ENCODE data around the gene CAMKV. TPM values are rescaled to one million over a fixed set of nuclear protein-coding genes. Genes with fewer than 3 reads are reported as not detected.
"Not testable (repeated sequence)": the region's sequence is repeated elsewhere in the genome, so short reads cannot be mapped to it uniquely, and the experiment has no call there.

The CAMKV gene
- not detected for total RNA-seq

GRCh38 chr3:49869525-49870126 is at the start of gene CAMKV:
TSS of gene CAMKV (minus strand) at chr3:49869906. CDS start at chr3:49862388, 7,518 bp downstream.
- H3K9me3 Mint-ChIP-seq = no peaks in the 10 kb centered on the region
- peak; percentile 50 for DNase-seq
- POLR2A ChIA-PET = interaction anchor here (0.6 kb wide), 1 partner anchor 65 kb away, joined by 3 read pairs; no protein-coding TSS in a partner anchor
- ATAC-seq (ENCODE audit: low read depth) = peak; percentile 73
- H3K36me3 Mint-ChIP-seq = no peaks in the 10 kb centered on the region
- H3K4me1 Mint-ChIP-seq = no peaks in the 10 kb centered on the region
- H3K27me3 Mint-ChIP-seq = peaks cover 37% of the 10 kb centered on the region
- no peak within 1 kb of the TSS for H3K27ac Mint-ChIP-seq
- no peak within 1 kb of the TSS for H3K4me3 Mint-ChIP-seq

GRCh38 chr3:49917806-49918590 is 48.3 kb upstream of the CAMKV start:
- POLR2A ChIA-PET = interaction anchor here (0.8 kb wide), 1 partner anchor 12 kb away, joined by 3 read pairs; the partner anchor contains the start of gene MON1A
- not testable (repeated sequence) for DNase-seq, H3K4me3 Mint-ChIP-seq, H3K36me3 Mint-ChIP-seq, H3K9me3 Mint-ChIP-seq, H3K27me3 Mint-ChIP-seq, H3K4me1 Mint-ChIP-seq
- peak; percentile 52 for ATAC-seq (ENCODE audit: low read depth)
- H3K27ac Mint-ChIP-seq = peak overlapping the region; percentile 60

- ATAC-seq (ENCODE audit: low read depth) (no peak), DNase-seq (no peak)
- H3K27me3 Mint-ChIP-seq = no peaks in the 10 kb centered on the region
- POLR2A ChIA-PET = no interaction called here
- no peaks in the 10 kb centered on the region for H3K9me3 Mint-ChIP-seq
- H3K4me3 Mint-ChIP-seq = no peak overlapping the region
- H3K27ac Mint-ChIP-seq = no peak overlapping the region
- H3K36me3 Mint-ChIP-seq = peaks cover 2% of the 10 kb centered on the region
- H3K4me1 Mint-ChIP-seq = peaks cover 2% of the 10 kb centered on the region
Measured at GRCh38 chr3:49916686-49917085, 47.0 kb upstream of the CAMKV start.

GRCh38 chr3:49914906-49915305 is 45.2 kb upstream of the CAMKV start:
- H3K27ac Mint-ChIP-seq = no peak overlapping the region
- no peak for ATAC-seq (ENCODE audit: low read depth)
- DNase-seq = no peak
- POLR2A ChIA-PET = no interaction called here
- H3K9me3 Mint-ChIP-seq = no peaks in the 10 kb centered on the region
- H3K27me3 Mint-ChIP-seq = no peaks in the 10 kb centered on the region
- no peaks in the 10 kb centered on the region for H3K4me1 Mint-ChIP-seq
- no peak overlapping the region for H3K4me3 Mint-ChIP-seq
- peaks cover 5% of the 10 kb centered on the region for H3K36me3 Mint-ChIP-seq

- Mint-ChIP-seq H3K9me3 (no peaks in the 10 kb centered on the region), H3K4me3 (no peak overlapping the region), H3K36me3 (peaks cover 5% of the 10 kb centered on the region), H3K27ac (peak overlapping the region; percentile 13), H3K27me3 (no peaks in the 10 kb centered on the region), H3K4me1 (no peaks in the 10 kb centered on the region)
- POLR2A ChIA-PET = no interaction called here
- no peak for DNase-seq
- no peak for ATAC-seq (ENCODE audit: low read depth)
Measured at GRCh38 chr3:49912881-49913281, 43.2 kb upstream of the CAMKV start.

GRCh38 chr3:49911611-49912010 is 41.9 kb upstream of the CAMKV start:
- Mint-ChIP-seq H3K4me1 (peaks cover 4% of the 10 kb centered on the region), H3K4me3 (no peak overlapping the region), H3K36me3 (peaks cover 3% of the 10 kb centered on the region), H3K9me3 (no peaks in the 10 kb centered on the region), H3K27me3 (no peaks in the 10 kb centered on the region), H3K27ac (no peak overlapping the region)
- DNase-seq (no peak), ATAC-seq (ENCODE audit: low read depth) (no peak)
- POLR2A ChIA-PET = no interaction called here

- H3K36me3 Mint-ChIP-seq = peaks cover 3% of the 10 kb centered on the region
- H3K27me3 Mint-ChIP-seq = no peaks in the 10 kb centered on the region
- no peak overlapping the region for H3K27ac Mint-ChIP-seq
- POLR2A ChIA-PET = no interaction called here
- ATAC-seq (ENCODE audit: low read depth) (no peak), DNase-seq (no peak)
- no peaks in the 10 kb centered on the region for H3K9me3 Mint-ChIP-seq
- H3K4me1 Mint-ChIP-seq = peaks cover 7% of the 10 kb centered on the region
- no peak overlapping the region for H3K4me3 Mint-ChIP-seq
Measured at GRCh38 chr3:49911124-49911420, 41.4 kb upstream of the CAMKV start.

- no peaks in the 10 kb centered on the region for H3K27me3 Mint-ChIP-seq
- H3K9me3 Mint-ChIP-seq = no peaks in the 10 kb centered on the region
- POLR2A ChIA-PET = interaction anchor here (0.6 kb wide), 1 partner anchor 75 kb away, joined by 3 read pairs; no protein-coding TSS in a partner anchor
- peaks cover 12% of the 10 kb centered on the region for H3K4me1 Mint-ChIP-seq
- no peak for ATAC-seq (ENCODE audit: low read depth)
- no peak overlapping the region for H3K4me3 Mint-ChIP-seq
- DNase-seq = no peak
- H3K27ac Mint-ChIP-seq = no peak overlapping the region
- H3K36me3 Mint-ChIP-seq = peaks cover 3% of the 10 kb centered on the region
Measured at GRCh38 chr3:49910409-49911123, 40.9 kb upstream of the CAMKV start.

GRCh38 chr3:49908373-49909199 is 38.9 kb upstream of the CAMKV start:
- DNase-seq = no peak

GRCh38 chr3:49906073-49906743 is 36.5 kb upstream of the CAMKV start:
- peak; percentile 69 for DNase-seq
- Mint-ChIP-seq H3K27ac (peak overlapping the region; percentile 80), H3K9me3 (no peaks in the 10 kb centered on the region), H3K36me3 (peaks cover 5% of the 10 kb centered on the region), H3K4me3 (peak overlapping the region; percentile 62), H3K4me1 (peaks cover 22% of the 10 kb centered on the region), H3K27me3 (no peaks in the 10 kb centered on the region)
- POLR2A ChIA-PET = interaction anchor here (0.5 to 1.8 kb wide), 5 partner anchors 23 to 176 kb away, joined by 3 to 7 read pairs (median 4); partner anchors contain the start of genes INKA1 and MON1A
- ATAC-seq (ENCODE audit: low read depth) = peak; percentile 34

More at GRCh38 chr3:49908373-49909199, 38.9 kb upstream of the CAMKV start:
- Mint-ChIP-seq H3K27me3 (no peaks in the 10 kb centered on the region), H3K4me1 (peaks cover 19% of the 10 kb centered on the region), H3K9me3 (no peaks in the 10 kb centered on the region), H3K4me3 (no peak overlapping the region), H3K36me3 (peaks cover 5% of the 10 kb centered on the region), H3K27ac (no peak overlapping the region)
- POLR2A ChIA-PET = interaction anchor here (1.5 kb wide), 1 partner anchor 24 kb away, joined by 3 read pairs; no protein-coding TSS in a partner anchor
- ATAC-seq (ENCODE audit: low read depth) = no peak

GRCh38 chr3:49904448-49904847 is 34.7 kb upstream of the CAMKV start:
- Mint-ChIP-seq H3K27ac (peak overlapping the region; percentile 95), H3K4me1 (peaks cover 24% of the 10 kb centered on the region), H3K4me3 (peak overlapping the region; percentile 96)
- ATAC-seq (ENCODE audit: low read depth); H3K9me3 Mint-ChIP-seq; H3K27me3 Mint-ChIP-seq; DNase-seq; H3K36me3 Mint-ChIP-seq: not testable (repeated sequence)
- POLR2A ChIA-PET = interaction anchor here (0.6 to 1.8 kb wide), 5 partner anchors 25 to 185 kb away, joined by 3 to 7 read pairs (median 6); partner anchors contain the start of genes AMIGO3, INKA1, MON1A and RBM6

Data from activated naive CD8-positive, alpha-beta T cell treated with anti-CD3 and anti-CD28 coated beads, Interleukin-2, amount 10 ng/mL, durations not matched to agents 7 days and 5 days (primary cell).